GM21360 (cell line): Measurements from ENCODE around the gene BMPR2.
A peak's percentile ranks its signal among the peaks of the same experiment; 100 is the strongest.
"Not testable (repeated sequence)": the region's sequence is repeated elsewhere in the genome, so short reads cannot be mapped to it uniquely, and the experiment has no call there.

Experiments used
- ATAC-seq: cut with Tn5 transposase; IDR thresholded peaks from one replicate; pipeline ENCODE4 v1.9.1; 2021; ENCODE audit warnings: mild to moderate bottlenecking, moderate library complexity; ENCODE audit not compliant: unreplicated experiment

Gene BMPR2

GRCh38 chr2:202375609-202376408 is at the start of gene BMPR2:
BMPR2 (plus strand) TSS chr2:202376327; CDS start chr2:202377475, 1,148 bp downstream.
- ATAC-seq: peak; percentile 60

- ATAC-seq: no peak
Observed at GRCh38 chr2:202327858-202328257, 48.3 kb upstream of the BMPR2 start.

DNA sequence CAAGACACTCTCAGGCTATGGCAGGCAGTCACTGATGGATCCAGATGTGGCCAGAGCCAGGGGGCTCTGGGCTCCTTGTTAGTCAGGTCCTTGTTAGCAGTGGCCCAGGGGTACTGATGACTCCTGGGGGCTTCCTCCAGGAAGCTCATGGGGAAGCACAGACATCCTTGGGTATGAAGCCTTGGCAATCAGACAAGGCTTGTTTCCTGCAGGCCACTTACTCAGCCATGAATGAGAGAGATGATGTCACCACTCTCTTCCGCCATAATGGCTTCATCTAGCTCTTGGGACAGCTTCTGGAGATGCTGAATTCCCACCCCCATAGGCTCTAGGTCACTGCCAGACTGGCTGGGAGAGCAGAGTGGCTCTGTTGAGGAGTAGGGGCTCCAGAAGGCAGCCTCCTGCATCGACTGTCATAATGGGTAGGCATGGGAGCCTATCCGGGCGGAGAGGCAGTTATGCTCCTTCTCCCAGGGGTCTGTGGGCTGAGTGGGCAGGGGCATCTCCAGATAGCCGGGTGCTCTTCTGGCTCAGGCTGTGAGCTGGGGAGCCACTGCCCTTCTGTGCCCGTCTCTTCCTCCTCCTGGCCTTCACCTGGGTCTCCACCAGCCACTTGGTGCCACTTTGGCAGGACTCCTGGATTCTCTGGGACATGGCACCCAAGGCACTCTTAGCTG is 40.2 kb upstream of the BMPR2 start:
- no peak for ATAC-seq

DNA sequence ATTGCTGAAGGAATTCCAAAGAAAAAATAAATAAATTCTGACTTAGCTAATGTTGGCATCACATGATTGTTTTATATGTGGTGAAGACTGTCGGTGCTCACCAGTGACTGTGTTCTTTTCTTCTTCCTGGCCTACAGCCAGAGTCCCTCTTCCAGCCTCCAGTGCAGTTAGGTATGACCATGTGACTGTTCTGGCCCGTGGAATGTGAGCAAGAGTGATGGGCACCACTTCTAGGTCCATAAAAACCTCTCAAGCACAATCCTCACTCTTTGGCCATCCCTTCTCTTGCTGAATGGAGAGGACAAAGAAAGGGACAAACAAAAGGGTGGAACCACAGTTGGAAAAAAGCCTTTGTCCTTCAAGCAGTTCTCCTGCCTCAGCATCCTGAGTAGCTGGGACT is 39.0 kb upstream of the BMPR2 start:
- ATAC-seq: no peak

- no peak for ATAC-seq
Observed at GRCh38 chr2:202337706-202338346, 38.3 kb upstream of the BMPR2 start.

DNA sequence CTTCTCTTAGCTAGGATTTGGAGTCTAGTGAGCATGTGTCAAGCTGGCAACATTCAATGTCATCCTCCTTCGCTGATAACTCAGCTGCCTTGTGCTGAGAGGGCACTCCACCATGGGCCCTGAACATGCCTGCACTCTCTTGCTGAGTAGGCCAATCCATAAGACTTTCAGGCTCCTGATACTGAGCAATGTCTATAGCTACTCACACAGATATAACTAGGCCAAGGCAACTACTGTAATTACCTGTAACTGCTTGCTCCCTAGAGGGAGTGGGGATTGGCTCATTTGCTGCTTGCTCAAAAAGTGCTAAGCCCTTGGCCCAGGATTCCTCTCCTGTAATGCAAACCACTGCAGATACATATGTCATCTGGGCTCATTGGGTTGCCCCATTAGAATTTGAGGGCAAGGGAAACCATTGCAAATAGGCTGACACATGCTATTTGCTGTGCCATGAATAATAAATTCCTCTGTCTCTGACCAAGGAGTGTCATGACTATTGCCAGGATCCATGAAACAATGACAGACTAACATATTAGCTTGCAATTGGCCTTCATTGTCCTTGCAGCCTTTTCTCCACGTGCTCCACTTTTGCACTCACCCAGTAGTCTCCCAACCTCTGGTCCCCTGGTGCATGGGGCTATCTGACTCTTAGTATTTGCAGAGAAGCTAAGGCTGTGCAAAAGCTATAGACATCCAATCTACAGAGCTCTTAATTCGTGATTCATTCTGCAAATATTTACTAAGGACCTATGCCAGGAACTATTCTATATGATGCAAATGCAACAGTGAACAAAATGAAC is 36.9 kb upstream of the BMPR2 start:
- no peak for ATAC-seq

DNA sequence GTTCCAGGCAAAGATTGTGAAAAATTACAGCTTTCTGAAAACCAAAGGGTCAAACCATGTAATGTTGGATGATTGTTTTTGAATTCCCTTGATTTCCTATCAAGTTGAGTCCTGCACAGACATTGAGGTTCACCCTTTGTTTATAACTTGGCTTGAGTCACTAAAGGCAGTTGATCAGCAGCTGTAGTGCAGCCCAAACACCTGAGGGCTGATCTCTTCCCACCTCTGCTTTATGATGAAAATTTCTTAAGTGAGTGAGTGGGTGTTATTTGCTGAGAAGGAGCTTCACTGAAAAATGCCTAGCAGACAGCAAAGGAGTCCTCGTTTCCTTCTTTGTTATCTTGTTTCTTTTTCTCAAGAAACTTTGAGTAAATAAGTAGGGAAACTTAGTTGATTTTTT is 31.9 kb upstream of the BMPR2 start:
- ATAC-seq: no peak

- no peak for ATAC-seq
Observed at GRCh38 chr2:202346180-202346579, 29.9 kb upstream of the BMPR2 start.

GRCh38 chr2:202353430-202353829 is 22.7 kb upstream of the BMPR2 start:
- ATAC-seq: no peak

GRCh38 chr2:202355993-202356505 is 20.1 kb upstream of the BMPR2 start:
- no peak for ATAC-seq

DNA sequence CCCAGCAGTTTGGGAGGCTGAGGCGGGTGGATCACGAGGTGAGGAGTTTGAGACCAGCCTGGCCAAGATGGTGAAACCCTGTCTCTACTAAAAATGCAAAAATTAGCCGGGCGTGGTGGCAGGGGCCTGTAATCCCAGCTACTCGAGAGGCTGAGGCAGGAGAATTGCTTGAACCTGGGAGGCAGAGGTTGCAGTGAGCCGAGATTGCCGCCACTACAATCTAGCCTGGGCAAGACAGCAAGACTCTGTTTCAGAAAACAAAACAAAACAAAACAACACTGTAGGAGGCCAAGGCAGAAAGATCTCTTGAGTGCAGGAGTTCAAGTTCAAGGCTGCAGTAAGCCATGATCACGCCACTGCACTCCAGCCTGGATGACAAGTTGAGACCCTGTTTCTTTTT is 17.2 kb upstream of the BMPR2 start:
- ATAC-seq: not testable (repeated sequence)

DNA sequence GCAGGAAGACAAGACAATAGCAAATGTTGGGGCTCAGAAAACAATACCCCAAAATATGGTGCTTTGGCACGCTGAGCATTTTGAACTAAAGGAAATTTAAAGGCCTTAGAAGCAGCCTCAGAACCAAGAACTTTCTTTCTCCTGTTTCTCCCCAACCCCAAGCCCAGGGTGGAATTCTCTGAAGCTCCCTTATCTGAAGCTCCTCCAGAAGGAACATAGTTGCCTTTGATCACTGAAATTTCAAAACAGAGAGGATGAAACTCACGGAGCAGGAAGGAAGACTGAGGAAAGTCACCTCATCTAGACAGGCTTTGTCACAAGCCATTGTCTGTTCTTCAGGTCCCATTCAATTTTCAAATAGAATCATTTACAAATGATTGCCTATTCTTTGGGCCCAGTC is 15.5 kb upstream of the BMPR2 start:
- no peak for ATAC-seq

- ATAC-seq: no peak
Observed at GRCh38 chr2:202361108-202361507, 15.0 kb upstream of the BMPR2 start.

DNA sequence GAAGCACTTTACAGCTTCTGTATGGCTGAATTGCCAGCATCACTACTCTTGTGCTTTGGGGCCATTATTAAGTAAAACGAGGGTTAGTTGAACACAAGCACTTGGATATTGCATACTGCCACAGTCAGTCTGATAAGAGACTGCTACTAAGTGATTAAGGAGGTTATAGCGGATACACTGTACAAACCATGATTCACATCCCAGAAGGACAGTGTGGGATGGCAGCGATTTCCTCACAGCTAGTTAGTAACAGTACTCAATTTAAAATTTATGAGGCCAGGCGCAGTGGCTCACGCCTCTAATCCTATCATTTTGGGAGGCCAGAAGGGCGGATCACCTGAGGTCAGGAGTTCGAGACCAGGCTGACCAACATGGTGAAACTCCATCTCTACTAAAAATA is 2.6 kb upstream of the BMPR2 start:
- ATAC-seq: no peak

- not testable (repeated sequence) for ATAC-seq
Observed at GRCh38 chr2:202374383-202374782, 1.7 kb upstream of the BMPR2 start.

DNA sequence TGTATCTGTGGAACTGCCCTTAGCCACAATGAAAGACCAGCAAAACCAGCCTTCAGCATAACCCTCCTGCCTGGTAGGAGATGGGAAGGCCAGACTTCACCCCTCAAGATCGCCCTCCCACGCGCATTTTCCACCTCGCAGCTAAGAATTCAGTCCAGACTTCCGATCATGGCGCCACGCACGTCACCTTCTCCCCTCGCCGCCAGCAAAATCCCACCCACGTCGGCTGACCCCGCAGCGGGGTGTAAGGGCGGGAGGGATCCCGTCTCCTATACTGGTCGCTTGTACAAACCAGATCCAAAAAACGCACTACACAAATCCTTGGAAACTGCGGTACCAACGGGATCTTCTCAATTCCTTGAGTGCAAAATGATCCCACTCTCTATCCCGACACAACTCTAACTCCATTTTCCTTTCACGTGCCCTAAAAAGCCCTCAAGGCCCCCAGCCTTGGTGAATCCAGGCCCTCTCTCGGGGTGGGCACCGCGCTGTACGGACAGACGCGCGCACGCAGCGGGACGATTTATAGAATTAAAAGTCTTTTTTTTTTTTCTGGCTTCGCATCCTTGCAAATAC is 1.0 kb upstream of the BMPR2 start:
- ATAC-seq: no peak

- ATAC-seq: peak; percentile 19
Observed at GRCh38 chr2:202376460-202377206, 506 bp downstream of the BMPR2 start.

DNA sequence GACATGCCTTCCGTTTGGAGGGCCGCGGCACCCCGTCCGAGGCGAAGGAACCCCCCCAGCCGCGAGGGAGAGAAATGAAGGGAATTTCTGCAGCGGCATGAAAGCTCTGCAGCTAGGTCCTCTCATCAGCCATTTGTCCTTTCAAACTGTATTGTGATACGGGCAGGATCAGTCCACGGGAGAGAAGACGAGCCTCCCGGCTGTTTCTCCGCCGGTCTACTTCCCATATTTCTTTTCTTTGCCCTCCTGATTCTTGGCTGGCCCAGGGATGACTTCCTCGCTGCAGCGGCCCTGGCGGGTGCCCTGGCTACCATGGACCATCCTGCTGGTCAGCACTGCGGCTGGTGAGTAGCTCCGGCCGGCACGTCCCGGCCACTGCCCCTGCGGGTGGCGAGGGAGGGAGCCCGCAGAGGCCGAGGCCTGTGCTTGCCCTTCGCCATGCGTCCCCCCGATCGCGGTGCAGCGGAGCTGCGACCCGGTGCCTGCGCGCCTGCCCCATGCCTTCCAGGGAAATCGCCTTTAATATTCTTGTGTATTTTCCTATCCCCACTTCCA is 1.2 kb downstream of the BMPR2 start:
- no peak for ATAC-seq

DNA sequence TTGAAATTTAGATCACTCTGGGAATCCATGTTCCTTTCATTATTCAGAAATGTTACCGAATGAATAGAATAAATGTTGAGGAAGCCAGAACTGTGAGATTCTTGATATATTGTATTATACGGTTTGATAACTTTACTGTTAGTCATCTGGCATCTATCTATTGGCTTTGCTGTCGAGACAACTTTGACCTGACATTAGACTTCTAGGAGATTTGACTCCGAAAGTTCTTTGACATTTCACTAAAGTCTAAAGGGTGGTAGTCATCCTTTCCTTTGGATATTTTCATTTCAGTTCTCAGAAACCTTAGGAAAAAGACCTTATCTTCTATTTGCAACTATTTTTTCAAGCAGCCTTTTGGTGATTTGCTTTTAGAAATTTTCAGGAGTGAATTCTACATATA is 1.9 kb downstream of the BMPR2 start:
- no peak for ATAC-seq
